ENCODE results near the gene OR2F2. TPM values are rescaled to one million over a fixed set of nuclear protein-coding genes. Genes with fewer than 3 reads are reported as not detected.

OR2F2 gene
- total RNA-seq, result not detected
- long read RNA-seq, result 0 reads

GRCh38 chr7:143934526-143935325 is at the start of gene OR2F2:
Gene OR2F2, plus strand, starts transcription at chr7:143935233. Its CDS starts 0 bp downstream, at chr7:143935233.
- DNase-seq (ENCODE audit: missing footprints), result no peak
- intact Hi-C loops (cut with DNase I), result no loop called here
- no peak for ATAC-seq

GRCh38 chr7:143885951-143886350 is 49.1 kb upstream of the OR2F2 start:
- intact Hi-C loops (cut with DNase I), result no loop called here
- no peak for DNase-seq (ENCODE audit: missing footprints)
- ATAC-seq, result no peak

- intact Hi-C loops (cut with DNase I), result no loop called here
- ATAC-seq, result no peak
- no peak for DNase-seq (ENCODE audit: missing footprints)
Observed at GRCh38 chr7:143886826-143887477, 48.1 kb upstream of the OR2F2 start.

GRCh38 chr7:143889068-143889467 is 46.0 kb upstream of the OR2F2 start:
- no peak for ATAC-seq
- no peak for DNase-seq (ENCODE audit: missing footprints)
- intact Hi-C loops (cut with DNase I), result no loop called here

GRCh38 chr7:143890558-143890957 is 44.5 kb upstream of the OR2F2 start:
- intact Hi-C loops (cut with DNase I), result no loop called here
- no peak for ATAC-seq
- DNase-seq (ENCODE audit: missing footprints), result no peak

- DNase-seq (ENCODE audit: missing footprints) (no peak), ATAC-seq (no peak)
- intact Hi-C loops (cut with DNase I), result no loop called here
Observed at GRCh38 chr7:143891457-143891856, 43.6 kb upstream of the OR2F2 start.

- DNase-seq (ENCODE audit: missing footprints) (no peak), ATAC-seq (no peak)
- intact Hi-C loops (cut with DNase I), result no loop called here
Observed at GRCh38 chr7:143892527-143893300, 42.3 kb upstream of the OR2F2 start.

GRCh38 chr7:143896667-143897066 is 38.4 kb upstream of the OR2F2 start:
- intact Hi-C loops (cut with DNase I), result no loop called here
- no peak for ATAC-seq
- DNase-seq (ENCODE audit: missing footprints), result no peak

GRCh38 chr7:143898810-143899209 is 36.2 kb upstream of the OR2F2 start:
- ATAC-seq (no peak), DNase-seq (ENCODE audit: missing footprints) (no peak)
- intact Hi-C loops (cut with DNase I), result no loop called here

GRCh38 chr7:143900230-143900766 is 34.7 kb upstream of the OR2F2 start:
- intact Hi-C loops (cut with DNase I), result loop anchor here (5.0 to 10.0 kb wide), 2 partner anchors 122 to 505 kb away; no protein-coding TSS in a partner anchor
- DNase-seq (ENCODE audit: missing footprints) (peak; percentile 41), ATAC-seq (no peak)

GRCh38 chr7:143901332-143901667 is 33.7 kb upstream of the OR2F2 start:
- ATAC-seq, result peak; percentile 45
- intact Hi-C loops (cut with DNase I), result loop anchor here (5.0 to 10.0 kb wide), 2 partner anchors 121 to 506 kb away; no protein-coding TSS in a partner anchor

GRCh38 chr7:143901668-143902331 is 33.2 kb upstream of the OR2F2 start, which contains the start of gene TCAF1:
Gene TCAF1, minus strand, starts transcription at chr7:143902176. Its CDS starts 25,568 bp downstream, at chr7:143876608.
- peak; percentile 99 for ATAC-seq
- intact Hi-C loops (cut with DNase I), result loop anchor here (5.0 to 10.0 kb wide), 2 partner anchors 121 to 507 kb away; no protein-coding TSS in a partner anchor
- peak; percentile 96 for DNase-seq (ENCODE audit: missing footprints)

More at GRCh38 chr7:143901332-143901667, 33.7 kb upstream of the OR2F2 start:
- peak; percentile 57 for DNase-seq (ENCODE audit: missing footprints)

GRCh38 chr7:143902332-143902899 is 32.6 kb upstream of the OR2F2 start:
- intact Hi-C loops (cut with DNase I), result loop anchor here (5.0 to 10.0 kb wide), 2 partner anchors 120 to 508 kb away; no protein-coding TSS in a partner anchor
- DNase-seq (ENCODE audit: missing footprints) (peak; percentile 68), ATAC-seq (no peak)

GRCh38 chr7:143905509-143905908 is 29.5 kb upstream of the OR2F2 start:
- ATAC-seq, result no peak
- intact Hi-C loops (cut with DNase I), result loop anchor here (10.0 kb wide), 1 partner anchor 511 kb away; no protein-coding TSS in a partner anchor
- no peak for DNase-seq (ENCODE audit: missing footprints)

- DNase-seq (ENCODE audit: missing footprints) (no peak), ATAC-seq (no peak)
- intact Hi-C loops (cut with DNase I), result loop anchor here (10.0 kb wide), 1 partner anchor 511 kb away; no protein-coding TSS in a partner anchor
Observed at GRCh38 chr7:143906151-143906550, 28.9 kb upstream of the OR2F2 start.

GRCh38 chr7:143906895-143907294 is 28.1 kb upstream of the OR2F2 start:
- ATAC-seq (no peak), DNase-seq (ENCODE audit: missing footprints) (no peak)
- intact Hi-C loops (cut with DNase I), result loop anchor here (10.0 kb wide), 1 partner anchor 512 kb away; no protein-coding TSS in a partner anchor

GRCh38 chr7:143908120-143908519 is 26.9 kb upstream of the OR2F2 start:
- DNase-seq (ENCODE audit: missing footprints), result no peak
- intact Hi-C loops (cut with DNase I), result loop anchor here (10.0 kb wide), 1 partner anchor 513 kb away; no protein-coding TSS in a partner anchor
- ATAC-seq, result no peak

GRCh38 chr7:143909863-143910262 is 25.2 kb upstream of the OR2F2 start:
- DNase-seq (ENCODE audit: missing footprints) (no peak), ATAC-seq (no peak)
- intact Hi-C loops (cut with DNase I), result loop anchor here (10.0 kb wide), 1 partner anchor 515 kb away; no protein-coding TSS in a partner anchor
